MM.1S (cell line): ENCODE data around the gene CNTNAP2.
A peak's percentile ranks its signal among the peaks of the same experiment; 100 is the strongest.
"Not testable (repeated sequence)": the region's sequence is repeated elsewhere in the genome, so short reads cannot be mapped to it uniquely, and the experiment has no call there.

Source experiments
- DNase-seq: peaks from one replicate; pipeline ENCODE4 v3.0.0-alpha.2; 2015
- H2AFZ ChIP-seq: fragments of 300-600 bp; sonication (generic); 2 replicates; pipeline ENCODE4 v1.6.0; 2016; ENCODE audit warnings: antibody characterized with exemption, low read length
- H3F3A ChIP-seq: fragments of 300-600 bp; sonication (generic); 2 replicates; pipeline ENCODE4 v1.6.1; 2016; ENCODE audit warnings: mild to moderate bottlenecking, antibody characterized with exemption, low read length, moderate library complexity, mixed read lengths; ENCODE audit not compliant: insufficient read depth
- H3K27ac ChIP-seq: fragments of 300-600 bp; sonication (generic); 2 replicates; pipeline ENCODE4 v1.5.1; 2016; ENCODE audit warnings: mild to moderate bottlenecking, low read length
- H3K27me3 ChIP-seq: fragments of 300-600 bp; sonication (generic); replicated peaks from 2 replicates; pipeline ENCODE4 v1.6.0; 2016; ENCODE audit warnings: low read length; ENCODE audit not compliant: insufficient read depth
- H3K36me3 ChIP-seq: fragments of 300-600 bp; sonication (generic); replicated peaks from 2 replicates; pipeline ENCODE4 v1.6.1; 2016; ENCODE audit warnings: mild to moderate bottlenecking, low read length, mixed read lengths; ENCODE audit not compliant: insufficient read depth
- H3K4me1 ChIP-seq: fragments of 300-600 bp; sonication (generic); 2 replicates; pipeline ENCODE4 v1.6.1; 2016; ENCODE audit warnings: low read length, mixed read lengths
- H3K4me2 ChIP-seq: fragments of 300-600 bp; sonication (generic); 2 replicates; pipeline ENCODE4 v1.6.0; 2016; ENCODE audit warnings: low read depth, low read length
- H3K4me3 ChIP-seq: fragments of 300-600 bp; sonication (generic); 2 replicates; pipeline ENCODE4 v1.5.1; 2016; ENCODE audit warnings: low read length, mixed read lengths
- H3K79me2 ChIP-seq: fragments of 300-600 bp; sonication (generic); 2 replicates; pipeline ENCODE4 v1.6.1; 2016; ENCODE audit warnings: mixed run types, low read length, mixed read lengths
- H3K9ac ChIP-seq: fragments of 300-600 bp; sonication (generic); 2 replicates; pipeline ENCODE4 v1.6.1; 2016; ENCODE audit warnings: low read length, mixed read lengths
- H3K9me2 ChIP-seq: fragments of 300-600 bp; sonication (generic); replicated peaks from 2 replicates; pipeline ENCODE4 v1.6.1; 2016; ENCODE audit warnings: mild to moderate bottlenecking, low read length, mixed read lengths; ENCODE audit not compliant: insufficient read depth
- H3K9me3 ChIP-seq: fragments of 300-600 bp; sonication (generic); replicated peaks from 2 replicates; pipeline ENCODE4 v1.6.1; 2016; ENCODE audit warnings: mild to moderate bottlenecking, low read length, mixed read lengths; ENCODE audit not compliant: insufficient read depth
- H4K20me1 ChIP-seq: fragments of 300-600 bp; sonication (generic); 2 replicates; pipeline ENCODE4 v1.6.1; 2016; ENCODE audit warnings: mild to moderate bottlenecking, low read length, moderate library complexity, mixed read lengths; ENCODE audit not compliant: insufficient read depth
- EZH2 ChIP-seq: fragments of 300-600 bp; sonication (generic); optimal IDR thresholded peaks from 2 replicates; pipeline ENCODE3; 2017; ENCODE audit warnings: low read depth, mild to moderate bottlenecking, antibody characterized with exemption, low read length, mixed read lengths
- EZH2phosphoT487 ChIP-seq: fragments of 300-600 bp; sonication (generic); IDR thresholded peaks from 2 replicates; pipeline ENCODE4 v1.6.1; 2018; ENCODE audit warnings: antibody characterized with exemption, low read length
- TF ChIP-seq, protein P1 (sequence below): fragments of 300-600 bp; sonication (generic); IDR thresholded peaks from 2 replicates; pipeline ENCODE4 v1.5.1; 2016; ENCODE audit warnings: antibody characterized with exemption, low read length, mixed read lengths

CNTNAP2 gene

DNA sequence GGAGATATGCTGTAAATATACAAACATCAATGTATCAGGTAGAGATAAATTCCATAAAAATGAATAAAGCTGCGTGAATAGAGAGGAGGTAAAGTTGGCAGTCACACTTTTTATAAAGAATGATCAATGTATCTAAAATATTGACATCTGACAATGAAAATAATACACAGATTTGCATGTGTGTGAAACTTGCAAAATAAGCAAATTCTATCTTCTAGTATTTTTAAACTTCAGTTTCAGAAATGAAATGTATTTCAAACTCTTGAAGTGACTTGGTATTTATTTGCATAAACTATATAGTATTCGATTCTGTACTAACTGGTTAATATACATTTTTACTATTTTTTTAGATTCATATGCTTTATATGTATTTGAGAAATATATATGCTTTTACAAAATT lies 986.6 kb downstream of the CNTNAP2 start:
- Histone ChIP-seq H3K79me2 (no peaks in the 10 kb centered on the region), H3K4me2 (no peak overlapping the region)

DNA sequence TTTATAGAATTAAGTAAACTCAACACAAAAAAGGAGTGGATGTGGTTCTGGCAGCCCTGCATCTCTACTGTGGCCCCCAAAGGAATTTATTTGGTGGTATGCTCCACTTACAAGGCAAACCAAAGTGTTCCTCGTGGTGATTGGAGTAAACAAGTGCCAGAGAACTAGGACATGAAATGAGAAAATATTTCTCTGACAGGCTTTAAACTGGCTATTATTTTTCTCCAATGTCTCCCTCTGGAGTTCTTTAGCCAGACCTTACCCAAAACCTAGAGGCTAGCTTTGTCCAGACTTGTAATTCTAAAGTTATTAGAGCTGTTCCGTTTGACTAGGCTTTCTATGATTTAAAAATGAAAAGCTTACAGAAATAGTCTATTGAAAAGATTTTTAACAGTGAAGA lies 990.1 kb downstream of the CNTNAP2 start:
- no peaks in the 10 kb centered on the region for H3K9me3 ChIP-seq
- no peak overlapping the region for H3K4me2 ChIP-seq
- no peaks in the 10 kb centered on the region for H3K27me3 ChIP-seq
- H3K36me3 ChIP-seq: no peaks in the 10 kb centered on the region
- no peak overlapping the region for H3K4me3 ChIP-seq
- H3K27ac ChIP-seq: no peak overlapping the region
- no peaks in the 10 kb centered on the region for H3K9me2 ChIP-seq
- peaks cover 3% of the 10 kb centered on the region; the same call in 1 of the 2 replicates for H3K4me1 ChIP-seq
- no peak for DNase-seq
- no peaks in the 10 kb centered on the region for H3K79me2 ChIP-seq
- H3K9ac ChIP-seq: no peak overlapping the region
- no peak overlapping the region for H2AFZ ChIP-seq
- no peak for TF ChIP-seq EZH2phosphoT487
- TF ChIP-seq, protein P1, sequence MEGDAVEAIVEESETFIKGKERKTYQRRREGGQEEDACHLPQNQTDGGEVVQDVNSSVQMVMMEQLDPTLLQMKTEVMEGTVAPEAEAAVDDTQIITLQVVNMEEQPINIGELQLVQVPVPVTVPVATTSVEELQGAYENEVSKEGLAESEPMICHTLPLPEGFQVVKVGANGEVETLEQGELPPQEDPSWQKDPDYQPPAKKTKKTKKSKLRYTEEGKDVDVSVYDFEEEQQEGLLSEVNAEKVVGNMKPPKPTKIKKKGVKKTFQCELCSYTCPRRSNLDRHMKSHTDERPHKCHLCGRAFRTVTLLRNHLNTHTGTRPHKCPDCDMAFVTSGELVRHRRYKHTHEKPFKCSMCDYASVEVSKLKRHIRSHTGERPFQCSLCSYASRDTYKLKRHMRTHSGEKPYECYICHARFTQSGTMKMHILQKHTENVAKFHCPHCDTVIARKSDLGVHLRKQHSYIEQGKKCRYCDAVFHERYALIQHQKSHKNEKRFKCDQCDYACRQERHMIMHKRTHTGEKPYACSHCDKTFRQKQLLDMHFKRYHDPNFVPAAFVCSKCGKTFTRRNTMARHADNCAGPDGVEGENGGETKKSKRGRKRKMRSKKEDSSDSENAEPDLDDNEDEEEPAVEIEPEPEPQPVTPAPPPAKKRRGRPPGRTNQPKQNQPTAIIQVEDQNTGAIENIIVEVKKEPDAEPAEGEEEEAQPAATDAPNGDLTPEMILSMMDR: no peak
- no peak for TF ChIP-seq EZH2
- H4K20me1 ChIP-seq: no peaks in the 10 kb centered on the region
- no peaks in the 10 kb centered on the region for H3F3A ChIP-seq

More for the DNA sequence above, 986.6 kb downstream of the CNTNAP2 start:
- peak; percentile 18 for DNase-seq
- Histone ChIP-seq H4K20me1 (no peaks in the 10 kb centered on the region), H2AFZ (no peak overlapping the region), H3K27ac (no peak overlapping the region), H3F3A (no peaks in the 10 kb centered on the region), H3K9me2 (no peaks in the 10 kb centered on the region), H3K36me3 (no peaks in the 10 kb centered on the region), H3K4me3 (no peak overlapping the region), H3K4me1 (peaks cover 3% of the 10 kb centered on the region; the same call in 1 of the 2 replicates), H3K9ac (no peak overlapping the region), H3K9me3 (no peaks in the 10 kb centered on the region), H3K27me3 (no peaks in the 10 kb centered on the region)
- TF ChIP-seq EZH2phosphoT487: no peak
- TF ChIP-seq, protein P1: no peak
- no peak for TF ChIP-seq EZH2

DNA sequence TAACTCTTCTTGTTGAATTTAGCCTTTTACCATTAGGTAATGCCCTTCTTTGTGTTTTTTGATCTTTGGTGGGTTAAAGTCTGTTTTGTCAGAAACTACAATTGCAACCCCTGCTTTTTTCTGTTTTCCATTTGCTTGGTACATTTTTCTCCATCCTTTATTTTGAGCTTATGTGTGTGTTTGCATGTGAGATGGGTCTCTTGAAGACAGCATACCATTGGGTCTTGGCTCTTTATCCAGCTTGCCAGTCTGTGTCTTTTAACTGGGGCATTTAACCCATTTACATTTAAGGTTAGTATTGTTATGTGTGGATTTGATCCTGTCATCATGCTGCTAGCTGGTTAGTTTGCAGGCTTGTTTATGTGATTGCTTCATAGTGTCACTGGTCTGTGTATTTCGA lies 997.9 kb downstream of the CNTNAP2 start:
- not testable (repeated sequence) for H3K4me2 ChIP-seq, H3K9me2 ChIP-seq, DNase-seq, H4K20me1 ChIP-seq, H3K27me3 ChIP-seq, H2AFZ ChIP-seq, H3K27ac ChIP-seq, H3K79me2 ChIP-seq, H3K4me3 ChIP-seq, H3K4me1 ChIP-seq, H3K9me3 ChIP-seq, H3F3A ChIP-seq, H3K9ac ChIP-seq, H3K36me3 ChIP-seq

DNA sequence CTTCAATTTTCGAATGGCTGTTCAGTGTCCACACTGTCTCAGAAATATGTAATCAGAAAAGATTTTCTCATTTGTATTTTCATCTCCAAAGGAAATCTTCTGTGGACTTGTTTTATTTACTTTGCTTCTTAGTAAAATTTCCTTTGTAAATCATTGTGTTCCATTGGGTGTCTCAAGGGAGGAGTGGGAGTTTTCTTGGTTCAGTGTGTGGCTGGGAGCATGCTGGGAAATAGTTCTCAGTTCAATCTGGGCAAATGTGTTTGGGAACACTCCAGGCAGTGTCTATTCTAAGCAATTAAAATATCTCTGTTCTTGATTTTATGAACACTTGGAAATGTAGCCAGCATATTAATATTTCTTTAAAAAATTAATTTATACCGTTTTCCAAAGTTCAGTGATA lies 1019.8 kb downstream of the CNTNAP2 start:
- Histone ChIP-seq H3K79me2 (no peaks in the 10 kb centered on the region), H3K4me1 (no peaks in the 10 kb centered on the region)
- no peak for TF ChIP-seq EZH2phosphoT487
- TF ChIP-seq EZH2: no peak
- TF ChIP-seq, protein P1: no peak

More for the DNA sequence above, 1019.8 kb downstream of the CNTNAP2 start:
- Histone ChIP-seq H3K27ac (no peak overlapping the region), H3K9me2 (no peaks in the 10 kb centered on the region), H3K9me3 (no peaks in the 10 kb centered on the region), H3K36me3 (no peaks in the 10 kb centered on the region), H3K9ac (no peak overlapping the region), H3K4me3 (no peak overlapping the region), H4K20me1 (no peaks in the 10 kb centered on the region), H2AFZ (no peak overlapping the region), H3K4me2 (no peak overlapping the region), H3K27me3 (no peaks in the 10 kb centered on the region), H3F3A (no peaks in the 10 kb centered on the region)
- DNase-seq: no peak
